ENCODE data around the gene UBE3A.

The UBE3A gene

GRCh38 chr15:25378501-25378901 is 60.3 kb downstream of the UBE3A start:
- peaks cover 5% of the 10 kb centered on the region for H3K9me3 ChIP-seq (ENCODE audit: low read length)
- no peaks in the 10 kb centered on the region for H3K4me1 ChIP-seq (ENCODE audit: insufficient read depth, low read length)
- no peak overlapping the region for H2AFZ ChIP-seq (ENCODE audit: low read depth, low read length)
- no peak overlapping the region for H3K4me3 ChIP-seq (ENCODE audit: low read length)
- H3K36me3 ChIP-seq (ENCODE audit: insufficient read depth, low read length): peaks cover 35% of the 10 kb centered on the region
- no peaks in the 10 kb centered on the region for H3K27me3 ChIP-seq (ENCODE audit: insufficient read depth, low read length)

- Histone ChIP-seq H3K4me3 (ENCODE audit: low read length) (no peak overlapping the region), H3K27me3 (ENCODE audit: insufficient read depth, low read length) (no peaks in the 10 kb centered on the region), H3K4me1 (ENCODE audit: insufficient read depth, low read length) (no peaks in the 10 kb centered on the region), H3K9me3 (ENCODE audit: low read length) (peaks cover 5% of the 10 kb centered on the region), H2AFZ (ENCODE audit: low read depth, low read length) (no peak overlapping the region), H3K36me3 (ENCODE audit: insufficient read depth, low read length) (peaks cover 52% of the 10 kb centered on the region)
Observed at GRCh38 chr15:25375557-25375956, 63.3 kb downstream of the UBE3A start.

- H3K27me3 ChIP-seq (ENCODE audit: insufficient read depth, low read length): no peaks in the 10 kb centered on the region
- no peaks in the 10 kb centered on the region for H3K9me3 ChIP-seq (ENCODE audit: low read length)
- no peak overlapping the region for H2AFZ ChIP-seq (ENCODE audit: low read depth, low read length)
- no peak overlapping the region for H3K4me3 ChIP-seq (ENCODE audit: low read length)
- H3K4me1 ChIP-seq (ENCODE audit: insufficient read depth, low read length): no peaks in the 10 kb centered on the region
- H3K36me3 ChIP-seq (ENCODE audit: insufficient read depth, low read length): peaks cover 58% of the 10 kb centered on the region
Observed at GRCh38 chr15:25374143-25374542, 64.7 kb downstream of the UBE3A start.

GRCh38 chr15:25372298-25372697 is 66.5 kb downstream of the UBE3A start:
- H3K9me3 ChIP-seq (ENCODE audit: low read length): no peaks in the 10 kb centered on the region
- H3K36me3 ChIP-seq (ENCODE audit: insufficient read depth, low read length): peaks cover 62% of the 10 kb centered on the region
- H3K4me1 ChIP-seq (ENCODE audit: insufficient read depth, low read length): no peaks in the 10 kb centered on the region
- H3K27me3 ChIP-seq (ENCODE audit: insufficient read depth, low read length): no peaks in the 10 kb centered on the region
- no peak overlapping the region for H2AFZ ChIP-seq (ENCODE audit: low read depth, low read length)
- no peak overlapping the region for H3K4me3 ChIP-seq (ENCODE audit: low read length)

- H3K27me3 ChIP-seq (ENCODE audit: insufficient read depth, low read length): no peaks in the 10 kb centered on the region
- no peaks in the 10 kb centered on the region for H3K4me1 ChIP-seq (ENCODE audit: insufficient read depth, low read length)
- no peaks in the 10 kb centered on the region for H3K9me3 ChIP-seq (ENCODE audit: low read length)
- peaks cover 51% of the 10 kb centered on the region for H3K36me3 ChIP-seq (ENCODE audit: insufficient read depth, low read length)
- H3K4me3 ChIP-seq (ENCODE audit: low read length): no peak overlapping the region
- no peak overlapping the region for H2AFZ ChIP-seq (ENCODE audit: low read depth, low read length)
Observed at GRCh38 chr15:25368850-25369249, 70.0 kb downstream of the UBE3A start.

GRCh38 chr15:25366058-25366457 is 72.8 kb downstream of the UBE3A start:
- H3K36me3 ChIP-seq (ENCODE audit: insufficient read depth, low read length): peaks cover 41% of the 10 kb centered on the region
- H3K4me3 ChIP-seq (ENCODE audit: low read length): no peak overlapping the region
- no peaks in the 10 kb centered on the region for H3K9me3 ChIP-seq (ENCODE audit: low read length)

GRCh38 chr15:25362545-25362944 is 76.3 kb downstream of the UBE3A start:
- Histone ChIP-seq H3K4me1 (ENCODE audit: insufficient read depth, low read length) (no peaks in the 10 kb centered on the region), H3K4me3 (ENCODE audit: low read length) (no peak overlapping the region), H3K9me3 (ENCODE audit: low read length) (no peaks in the 10 kb centered on the region), H3K36me3 (ENCODE audit: insufficient read depth, low read length) (peaks cover 45% of the 10 kb centered on the region), H3K27me3 (ENCODE audit: insufficient read depth, low read length) (no peaks in the 10 kb centered on the region), H2AFZ (ENCODE audit: low read depth, low read length) (no peak overlapping the region)

More at GRCh38 chr15:25366058-25366457, 72.8 kb downstream of the UBE3A start:
- H2AFZ ChIP-seq (ENCODE audit: low read depth, low read length): no peak overlapping the region
- no peaks in the 10 kb centered on the region for H3K4me1 ChIP-seq (ENCODE audit: insufficient read depth, low read length)
- no peaks in the 10 kb centered on the region for H3K27me3 ChIP-seq (ENCODE audit: insufficient read depth, low read length)

- peaks cover 2% of the 10 kb centered on the region for H3K9me3 ChIP-seq (ENCODE audit: low read length)
- H3K36me3 ChIP-seq (ENCODE audit: insufficient read depth, low read length): peaks cover 25% of the 10 kb centered on the region
- no peaks in the 10 kb centered on the region for H3K27me3 ChIP-seq (ENCODE audit: insufficient read depth, low read length)
- H3K4me3 ChIP-seq (ENCODE audit: low read length): no peak overlapping the region
- no peak overlapping the region for H2AFZ ChIP-seq (ENCODE audit: low read depth, low read length)
- no peaks in the 10 kb centered on the region for H3K4me1 ChIP-seq (ENCODE audit: insufficient read depth, low read length)
Observed at GRCh38 chr15:25347707-25348106, 91.1 kb downstream of the UBE3A start.

- peaks cover 2% of the 10 kb centered on the region for H3K9me3 ChIP-seq (ENCODE audit: low read length)
- H3K4me1 ChIP-seq (ENCODE audit: insufficient read depth, low read length): no peaks in the 10 kb centered on the region
- no peaks in the 10 kb centered on the region for H3K27me3 ChIP-seq (ENCODE audit: insufficient read depth, low read length)
- H3K4me3 ChIP-seq (ENCODE audit: low read length): no peak overlapping the region
- no peak overlapping the region for H2AFZ ChIP-seq (ENCODE audit: low read depth, low read length)
- H3K36me3 ChIP-seq (ENCODE audit: insufficient read depth, low read length): peaks cover 24% of the 10 kb centered on the region
Observed at GRCh38 chr15:25346371-25346770, 92.5 kb downstream of the UBE3A start.

- Histone ChIP-seq H3K9me3 (ENCODE audit: low read length) (peaks cover 2% of the 10 kb centered on the region), H2AFZ (ENCODE audit: low read depth, low read length) (no peak overlapping the region), H3K27me3 (ENCODE audit: insufficient read depth, low read length) (no peaks in the 10 kb centered on the region), H3K36me3 (ENCODE audit: insufficient read depth, low read length) (peaks cover 24% of the 10 kb centered on the region), H3K4me3 (ENCODE audit: low read length) (no peak overlapping the region), H3K4me1 (ENCODE audit: insufficient read depth, low read length) (no peaks in the 10 kb centered on the region)
Observed at GRCh38 chr15:25345943-25346342, 92.9 kb downstream of the UBE3A start.

GRCh38 chr15:25342629-25343028 is 96.2 kb downstream of the UBE3A start:
- Histone ChIP-seq H3K36me3 (ENCODE audit: insufficient read depth, low read length) (peaks cover 45% of the 10 kb centered on the region), H3K4me3 (ENCODE audit: low read length) (no peak overlapping the region), H3K4me1 (ENCODE audit: insufficient read depth, low read length) (no peaks in the 10 kb centered on the region), H3K9me3 (ENCODE audit: low read length) (no peaks in the 10 kb centered on the region), H2AFZ (ENCODE audit: low read depth, low read length) (no peak overlapping the region), H3K27me3 (ENCODE audit: insufficient read depth, low read length) (no peaks in the 10 kb centered on the region)

GRCh38 chr15:25339431-25339830 is 99.4 kb downstream of the UBE3A start:
- H3K9me3 ChIP-seq (ENCODE audit: low read length): peaks cover 7% of the 10 kb centered on the region
- H3K4me1 ChIP-seq (ENCODE audit: insufficient read depth, low read length): no peaks in the 10 kb centered on the region
- H3K27me3 ChIP-seq (ENCODE audit: insufficient read depth, low read length): no peaks in the 10 kb centered on the region
- no peak overlapping the region for H3K4me3 ChIP-seq (ENCODE audit: low read length)
- no peak overlapping the region for H2AFZ ChIP-seq (ENCODE audit: low read depth, low read length)
- peaks cover 58% of the 10 kb centered on the region for H3K36me3 ChIP-seq (ENCODE audit: insufficient read depth, low read length)

GRCh38 chr15:25335279-25335678 is 103.5 kb downstream of the UBE3A start:
- no peak overlapping the region for H2AFZ ChIP-seq (ENCODE audit: low read depth, low read length)
- peaks cover 10% of the 10 kb centered on the region for H3K9me3 ChIP-seq (ENCODE audit: low read length)
- peaks cover 47% of the 10 kb centered on the region for H3K36me3 ChIP-seq (ENCODE audit: insufficient read depth, low read length)
- no peaks in the 10 kb centered on the region for H3K27me3 ChIP-seq (ENCODE audit: insufficient read depth, low read length)
- H3K4me1 ChIP-seq (ENCODE audit: insufficient read depth, low read length): no peaks in the 10 kb centered on the region
- no peak overlapping the region for H3K4me3 ChIP-seq (ENCODE audit: low read length)

GRCh38 chr15:25333049-25333448 is 105.8 kb downstream of the UBE3A start:
- Histone ChIP-seq H2AFZ (ENCODE audit: low read depth, low read length) (no peak overlapping the region), H3K27me3 (ENCODE audit: insufficient read depth, low read length) (no peaks in the 10 kb centered on the region), H3K4me1 (ENCODE audit: insufficient read depth, low read length) (peaks cover 14% of the 10 kb centered on the region), H3K4me3 (ENCODE audit: low read length) (no peak overlapping the region), H3K36me3 (ENCODE audit: insufficient read depth, low read length) (peaks cover 26% of the 10 kb centered on the region), H3K9me3 (ENCODE audit: low read length) (peaks cover 10% of the 10 kb centered on the region)
